Stomach (tissue), 9 donors: Measurements from ENCODE around the gene C1QTNF8. TPM values are rescaled to one million over a fixed set of nuclear protein-coding genes. Genes with fewer than 3 reads are reported as not detected.

Experiments
- DNase-seq, 2 donors: peaks; one replicate each; pipeline versions ENCODE4 v3.0.0 to v3.0.0-alpha.2; 2013 to 2019
- H3K27ac ChIP-seq, 5 donors: fragments of 200-600 bp in 4 of 5; sonication (generic) in 4 of 5; one replicate each; pipeline ENCODE4 v1.5.1; 2013 to 2019; ENCODE audit warnings: mild to moderate bottlenecking in 1 of 5, moderate library complexity in 1 of 5
- H3K27me3 ChIP-seq, 3 donors: fragments of 200-600 bp; sonication (generic); one replicate each; pipeline ENCODE4 v1.5.1; 2017 to 2019; ENCODE audit warnings: mixed run types in 1 of 3
- H3K36me3 ChIP-seq, 4 donors: fragments of 200-600 bp; sonication (generic); 1 replicate in 3 of 4; 2 replicates in 1 of 4; pipeline ENCODE4 v1.5.1; 2016 to 2019
- H3K4me1 ChIP-seq, 4 donors: fragments of 200-600 bp; sonication (generic); one replicate each; pipeline ENCODE4 v1.5.1; 2016 to 2019
- H3K4me3 ChIP-seq, 4 donors: fragments of 200-600 bp; sonication (generic) in 3 of 4; one replicate each; pipeline ENCODE4 v1.5.1; 2016 to 2019; ENCODE audit warnings: mild to moderate bottlenecking in 1 of 4
- H3K9me3 ChIP-seq, 4 donors: fragments of 200-600 bp; sonication (generic); one replicate each; pipeline ENCODE4 v1.5.1; 2016 to 2019
- EP300 ChIP-seq: sonication (generic); formaldehyde crosslinking; IDR thresholded peaks from one replicate; pipeline ENCODE4 v1.6.1; 2017; ENCODE audit warnings: antibody characterized with exemption
- POLR2A ChIP-seq, 4 donors: fragments of 450-650 bp; IDR thresholded peaks; one replicate each; pipeline ENCODE4 v1.6.1; 2016; ENCODE audit warnings: antibody characterized with exemption in 4 of 4, control low read depth in 2 of 4, mild to moderate bottlenecking in 1 of 4, moderate library complexity in 1 of 4
- POLR2AphosphoS5 ChIP-seq, 3 donors: sonication (generic); formaldehyde crosslinking; IDR thresholded peaks; one replicate each; pipeline ENCODE4 v1.6.1; 2016; ENCODE audit warnings: antibody characterized with exemption in 3 of 3
- WGBS, 5 donors: extraction: QIAGEN DNeasy Blood & Tissue Kit in 3 of 5; methylation state at CpG; one replicate each; pipeline versions ENCODE4 v1.1.5 to v1.1.7; 2013 to 2018; 5-methylcytosine and 5-hydroxymethylcytosine counted together
- intact Hi-C: fragments of 100-400 bp; cut with DNase I; formaldehyde crosslinking; loops from one replicate; pipeline ENCODE4 v1.15.1; 2023; ENCODE audit warnings: low total_unique reads
- polyA plus RNA-seq, 3 donors: library from polyadenylated mRNA; stranded (reverse); fragments of 200-250 nt; gene quantifications; one replicate each; pipeline ENCODE4 v1.2.3, GENCODE V29; 2013
- total RNA-seq, 5 donors: library from RNA; depleted of rRNA; stranded (reverse); fragments of >200 nt; gene quantifications; one replicate each; pipeline versions ENCODE4 v1.1.0 to v1.2.3, GENCODE V29; 2014 to 2016
- TF ChIP-seq, protein P1 (sequence below), 7 experiments: fragments of 450-650 bp in 4 of 7; fragments of 200-600 bp in 3 of 7; sonication (generic) in 3 of 7; IDR thresholded peaks; one replicate each; pipeline ENCODE4 v1.5.1; 2016 to 2019; ENCODE audit warnings: antibody characterized with exemption in 7 of 7, control low read depth in 2 of 7, mild to moderate bottlenecking in 1 of 7
- donor health status: healthy with polysubstance abuse.
- donor health status: Bipolar disorder and iron deficiency.
- donor health status: healthy.

The C1QTNF8 gene
- total and polyA plus RNA-seq, 8 donors = not detected

DNA sequence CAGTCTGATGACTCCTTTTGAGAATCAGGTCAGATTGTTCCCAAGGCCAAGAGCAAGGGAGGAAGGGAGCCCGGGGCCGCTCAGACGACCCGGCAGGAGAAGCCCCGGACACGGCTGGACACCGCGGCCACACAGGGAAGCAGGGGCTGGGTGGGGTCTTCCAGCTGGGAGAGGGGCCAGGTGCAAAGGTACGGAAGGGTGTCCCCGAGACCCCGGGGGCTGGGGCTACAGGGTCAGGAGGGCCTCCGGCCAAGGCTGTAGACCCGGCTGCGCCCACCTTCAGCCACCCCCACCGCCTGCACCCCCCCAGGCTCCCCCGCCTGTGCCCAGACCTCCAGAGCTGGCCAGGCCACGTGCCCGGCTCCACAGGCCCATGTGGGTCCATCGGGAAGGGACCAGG is 21.9 kb upstream of the C1QTNF8 start:
- Histone ChIP-seq H3K36me3 (no peaks in the 10 kb centered on the region), H3K27me3 (peaks cover 0 to 87% (median 20%) of the 10 kb centered on the region in 3 donors), H3K4me3 (no peak overlapping the region), H3K9me3 (no peaks in the 10 kb centered on the region), H3K4me1 (no peaks in the 10 kb centered on the region), H3K27ac (no peak overlapping the region)
- 76 to 87% (median 78%) methylated on average over 14 to 19 of the region's 19 CpGs for WGBS, 5 donors
- no peak for DNase-seq
- TF ChIP-seq POLR2A (IDR thresholded peaks at IDR 0.05) = no peak
- TF ChIP-seq, protein P1, sequence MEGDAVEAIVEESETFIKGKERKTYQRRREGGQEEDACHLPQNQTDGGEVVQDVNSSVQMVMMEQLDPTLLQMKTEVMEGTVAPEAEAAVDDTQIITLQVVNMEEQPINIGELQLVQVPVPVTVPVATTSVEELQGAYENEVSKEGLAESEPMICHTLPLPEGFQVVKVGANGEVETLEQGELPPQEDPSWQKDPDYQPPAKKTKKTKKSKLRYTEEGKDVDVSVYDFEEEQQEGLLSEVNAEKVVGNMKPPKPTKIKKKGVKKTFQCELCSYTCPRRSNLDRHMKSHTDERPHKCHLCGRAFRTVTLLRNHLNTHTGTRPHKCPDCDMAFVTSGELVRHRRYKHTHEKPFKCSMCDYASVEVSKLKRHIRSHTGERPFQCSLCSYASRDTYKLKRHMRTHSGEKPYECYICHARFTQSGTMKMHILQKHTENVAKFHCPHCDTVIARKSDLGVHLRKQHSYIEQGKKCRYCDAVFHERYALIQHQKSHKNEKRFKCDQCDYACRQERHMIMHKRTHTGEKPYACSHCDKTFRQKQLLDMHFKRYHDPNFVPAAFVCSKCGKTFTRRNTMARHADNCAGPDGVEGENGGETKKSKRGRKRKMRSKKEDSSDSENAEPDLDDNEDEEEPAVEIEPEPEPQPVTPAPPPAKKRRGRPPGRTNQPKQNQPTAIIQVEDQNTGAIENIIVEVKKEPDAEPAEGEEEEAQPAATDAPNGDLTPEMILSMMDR (IDR thresholded peaks at IDR 0.05) = no peak
- intact Hi-C loops = no loop called here

DNA sequence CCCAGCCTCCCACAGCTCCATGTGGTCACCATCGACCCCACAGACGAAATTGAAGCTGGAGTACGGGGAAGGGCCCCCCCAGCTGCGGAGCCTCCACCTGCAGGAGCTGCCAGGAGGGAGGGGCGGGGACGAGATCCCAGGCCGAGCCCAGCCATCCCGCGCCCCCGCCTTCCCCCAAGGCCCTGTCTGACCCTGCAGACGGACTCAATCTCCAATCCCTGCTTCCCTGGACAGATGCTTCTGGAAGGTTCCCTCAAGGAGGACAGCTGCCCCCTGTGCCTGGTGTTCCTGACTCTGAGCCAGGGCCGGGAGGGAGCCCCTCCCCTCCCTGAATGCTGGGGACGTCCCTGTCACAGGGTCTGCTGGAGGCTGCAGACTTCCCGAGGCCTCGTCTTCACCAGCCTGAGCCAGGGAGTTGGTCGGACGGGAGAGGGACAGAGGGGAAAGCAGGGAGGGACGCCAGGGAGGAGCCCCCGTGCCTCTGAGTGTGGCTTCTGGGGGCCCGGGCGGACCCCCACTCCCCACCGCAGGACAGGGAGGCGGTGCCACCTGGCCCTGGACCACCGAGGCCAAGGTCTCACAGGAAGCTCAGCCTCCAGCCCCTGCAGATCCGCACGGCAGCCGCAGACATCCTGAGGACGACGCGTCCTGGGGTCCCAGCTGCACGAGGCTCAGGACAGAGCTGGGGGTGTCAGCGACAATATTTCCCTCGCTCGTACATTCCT is 21.3 kb upstream of the C1QTNF8 start:
- H3K36me3 ChIP-seq = no peaks in the 10 kb centered on the region
- WGBS, 5 donors = 59 to 63% (median 60%) methylated on average over 10 to 34 of the region's 34 CpGs
- no peak overlapping the region for H3K27ac ChIP-seq
- H3K27me3 ChIP-seq = peaks cover 0 to 87% (median 24%) of the 10 kb centered on the region in 3 donors
- intact Hi-C loops = no loop called here
- no peaks in the 10 kb centered on the region for H3K9me3 ChIP-seq
- no peaks in the 10 kb centered on the region for H3K4me1 ChIP-seq
- TF ChIP-seq POLR2A (IDR thresholded peaks at IDR 0.05) (no peak), POLR2AphosphoS5 (IDR thresholded peaks at IDR 0.05) (no peak), EP300 (no peak)
- TF ChIP-seq, protein P1 (IDR thresholded peaks at IDR 0.05) = no peak
- DNase-seq = no peak
- no peak overlapping the region for H3K4me3 ChIP-seq

DNA sequence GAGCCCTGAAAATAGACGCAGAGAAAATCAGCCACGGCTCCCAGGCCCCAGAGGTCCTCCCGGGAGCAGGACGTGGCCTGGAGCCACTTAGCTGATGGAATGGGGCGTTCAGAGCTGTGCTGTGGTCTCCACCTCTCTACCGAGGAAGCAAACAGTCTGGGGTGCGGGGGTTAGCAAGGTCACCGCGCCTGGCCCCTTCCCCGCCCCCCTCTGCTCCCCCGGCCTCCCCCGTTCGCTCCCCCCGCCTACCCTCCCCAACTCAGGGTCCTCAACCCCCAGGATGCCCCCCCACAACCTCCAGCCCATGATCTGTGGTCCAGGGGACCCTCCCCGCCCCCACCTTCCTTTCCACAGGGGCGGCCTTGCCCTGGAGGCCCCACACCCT is 20.6 kb upstream of the C1QTNF8 start:
- TF ChIP-seq POLR2AphosphoS5 (IDR thresholded peaks at IDR 0.05) = no peak
- TF ChIP-seq EP300 = no peak
- TF ChIP-seq, protein P1 (IDR thresholded peaks at IDR 0.05) = no peak
- TF ChIP-seq POLR2A (IDR thresholded peaks at IDR 0.05) = no peak
- 50 to 66% (median 57%) methylated on average over 5 to 16 of the region's 16 CpGs for WGBS, 5 donors
- H3K36me3 ChIP-seq = no peaks in the 10 kb centered on the region
- no peaks in the 10 kb centered on the region for H3K9me3 ChIP-seq
- intact Hi-C loops = no loop called here
- H3K4me1 ChIP-seq = no peaks in the 10 kb centered on the region
- no peak overlapping the region for H3K27ac ChIP-seq
- DNase-seq = no peak
- no peak overlapping the region for H3K4me3 ChIP-seq
- H3K27me3 ChIP-seq = peaks cover 0 to 92% (median 26%) of the 10 kb centered on the region in 3 donors

DNA sequence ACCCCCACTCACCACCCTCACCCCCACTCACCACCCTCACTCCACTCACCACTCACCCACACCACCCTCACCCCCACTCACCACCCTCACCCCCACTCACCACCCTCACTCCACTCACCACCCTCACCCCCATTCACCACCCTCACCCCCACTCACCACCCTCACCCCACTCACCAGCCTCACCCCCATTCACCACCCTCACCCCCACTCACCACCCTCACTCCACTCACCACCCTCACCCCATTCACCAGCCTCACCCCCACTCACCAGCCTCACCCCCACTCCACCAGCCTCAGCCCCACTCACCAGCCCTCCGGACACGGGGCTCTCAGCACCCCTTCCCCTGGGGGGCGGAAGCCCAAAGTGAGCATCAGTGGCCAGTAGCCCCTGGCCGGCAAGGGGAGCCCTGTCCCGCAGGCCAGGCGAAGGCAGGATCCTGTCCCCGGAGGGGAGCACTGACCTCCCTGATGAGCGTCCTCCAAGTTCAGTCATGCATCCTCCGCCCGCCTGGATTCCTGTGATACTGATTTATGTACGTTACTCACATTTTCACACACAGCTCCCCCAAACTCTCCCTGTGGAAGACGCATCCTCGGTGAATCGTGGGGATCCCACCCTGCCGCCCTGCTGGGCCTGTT is 18.0 kb upstream of the C1QTNF8 start:
- WGBS, 5 donors = 78 to 86% (median 78%) methylated on average over 13 to 15 of the region's 15 CpGs
- TF ChIP-seq POLR2A (IDR thresholded peaks at IDR 0.05) = no peak
- no peak for TF ChIP-seq POLR2AphosphoS5 (IDR thresholded peaks at IDR 0.05)
- TF ChIP-seq, protein P1 (IDR thresholded peaks at IDR 0.05) = no peak
- no peak for TF ChIP-seq EP300
- intact Hi-C loops = no loop called here

More for the DNA sequence above, 18.0 kb upstream of the C1QTNF8 start:
- H3K4me3 ChIP-seq = no peak overlapping the region
- H3K27me3 ChIP-seq = peaks cover 0 to 92% (median 25%) of the 10 kb centered on the region in 3 donors
- peaks cover 0 to 3% (median 3%) of the 10 kb centered on the region in 4 donors for H3K4me1 ChIP-seq
- no peaks in the 10 kb centered on the region for H3K36me3 ChIP-seq
- no peaks in the 10 kb centered on the region for H3K9me3 ChIP-seq
- no peak overlapping the region for H3K27ac ChIP-seq
- no peak for DNase-seq
